ENCODE data around the gene WDR76.
"Not testable (repeated sequence)": the region's sequence is repeated elsewhere in the genome, so short reads cannot be mapped to it uniquely, and the experiment has no call there.

WDR76 gene

GRCh38 chr15:43826508-43827341 lies at the start of gene WDR76:
Gene WDR76 (plus strand): TSS chr15:43827002. CDS start chr15:43827033, 31 bp downstream.
- DNase-seq, result peak; percentile 85

GRCh38 chr15:43777267-43777914 lies 49.4 kb upstream of the WDR76 start:
- peak; percentile 65 for DNase-seq

GRCh38 chr15:43779016-43779415 lies 47.8 kb upstream of the WDR76 start:
- DNase-seq, result no peak

- no peak for DNase-seq
Measured at GRCh38 chr15:43789409-43789808, 37.4 kb upstream of the WDR76 start.

GRCh38 chr15:43791993-43792760 lies 34.6 kb upstream of the WDR76 start, which contains the start of gene SERF2:
Gene SERF2 (plus strand): TSS chr15:43792320. CDS start chr15:43792377, 57 bp downstream.
- peak; percentile 100 for DNase-seq

GRCh38 chr15:43792761-43793476 lies 33.9 kb upstream of the WDR76 start:
- DNase-seq, result peak; percentile 79

- DNase-seq, result no peak
Measured at GRCh38 chr15:43793647-43794046, 33.2 kb upstream of the WDR76 start.

- DNase-seq, result no peak
Measured at GRCh38 chr15:43794269-43795037, 32.3 kb upstream of the WDR76 start.

- no peak for DNase-seq
Measured at GRCh38 chr15:43795197-43795596, 31.6 kb upstream of the WDR76 start.

GRCh38 chr15:43795997-43796396 lies 30.8 kb upstream of the WDR76 start:
- no peak for DNase-seq

- DNase-seq, result no peak
Measured at GRCh38 chr15:43796566-43796965, 30.2 kb upstream of the WDR76 start.

GRCh38 chr15:43799209-43799944 lies 27.4 kb upstream of the WDR76 start:
- DNase-seq, result no peak

GRCh38 chr15:43799945-43800285 lies 26.9 kb upstream of the WDR76 start, which contains the start of gene SERINC4:
Gene SERINC4 (minus strand): TSS chr15:43800220. CDS start chr15:43799986, 234 bp downstream.
- DNase-seq, result no peak

- DNase-seq, result peak; percentile 90
Measured at GRCh38 chr15:43800286-43801141, 26.3 kb upstream of the WDR76 start, which contains the start of gene HYPK. Gene HYPK (plus strand): TSS chr15:43800599. CDS start chr15:43800623, 24 bp downstream.

- not testable (repeated sequence) for DNase-seq
Measured at GRCh38 chr15:43802676-43803075, 24.1 kb upstream of the WDR76 start.

- DNase-seq, result no peak
Measured at GRCh38 chr15:43808435-43808950, 18.3 kb upstream of the WDR76 start.

- peak; percentile 88 for DNase-seq
Measured at GRCh38 chr15:43808960-43809678, 17.7 kb upstream of the WDR76 start.

- DNase-seq, result not testable (repeated sequence)
Measured at GRCh38 chr15:43815064-43815463, 11.7 kb upstream of the WDR76 start.

- no peak for DNase-seq
Measured at GRCh38 chr15:43821505-43821904, 5.3 kb upstream of the WDR76 start.

Data from inflammatory macrophage treated with lipopolysaccharide for 4 hours (primary cell).